Activated naive CD8-positive, alpha-beta T cell treated with anti-CD3 and anti-CD28 coated beads, Interleukin-2, amount 10 ng/mL, durations not matched to agents 7 days and 5 days (primary cell): ENCODE data around the gene ACSS1. TPM values are rescaled to one million over a fixed set of nuclear protein-coding genes. Genes with fewer than 3 reads are reported as not detected.

Source experiments
- ATAC-seq: fragments of 150-1000 bp; cut with Tn5 transposase; one replicate; pipeline ENCODE4 v1.10.0; 2021; ENCODE audit warnings: low read depth, moderate library complexity
- POLR2A ChIA-PET: fragments of 350-600 bp; sonication (Branson Sonifier 250); formaldehyde crosslinking; loops from one replicate; lab custom pipeline; 2021; ENCODE audit warnings: antibody characterized with exemption; lab: Charles Lee
- DNase-seq: peaks from one replicate; pipeline ENCODE4 v3.0.0; 2021
- H3K27ac Mint-ChIP-seq: one replicate; pipeline ENCODE4 v1.8.0; 2022; ENCODE audit warnings: mild to moderate bottlenecking, mixed read lengths
- H3K27me3 Mint-ChIP-seq: one replicate; pipeline ENCODE4 v1.8.0; 2022; ENCODE audit warnings: mild to moderate bottlenecking, moderate library complexity, mixed read lengths
- H3K36me3 Mint-ChIP-seq: one replicate; pipeline ENCODE4 v1.8.0; 2021; ENCODE audit warnings: mild to moderate bottlenecking, mixed read lengths
- H3K4me1 Mint-ChIP-seq: one replicate; pipeline ENCODE4 v1.8.0; 2021; ENCODE audit warnings: mixed read lengths
- H3K4me3 Mint-ChIP-seq: one replicate; pipeline ENCODE4 v1.8.0; 2022; ENCODE audit warnings: mild to moderate bottlenecking, moderate library complexity, mixed read lengths
- H3K9me3 Mint-ChIP-seq: one replicate; pipeline ENCODE4 v1.8.0; 2021; ENCODE audit warnings: mixed read lengths
- total RNA-seq, 2 experiments: library from RNA; stranded (reverse); gene quantifications; one replicate each; pipeline ENCODE4 v1.2.3, GENCODE V29; 2021

Gene ACSS1
- total RNA-seq, 2 experiments from 2014 or later = 53.3 to 55.8 TPM

DNA sequence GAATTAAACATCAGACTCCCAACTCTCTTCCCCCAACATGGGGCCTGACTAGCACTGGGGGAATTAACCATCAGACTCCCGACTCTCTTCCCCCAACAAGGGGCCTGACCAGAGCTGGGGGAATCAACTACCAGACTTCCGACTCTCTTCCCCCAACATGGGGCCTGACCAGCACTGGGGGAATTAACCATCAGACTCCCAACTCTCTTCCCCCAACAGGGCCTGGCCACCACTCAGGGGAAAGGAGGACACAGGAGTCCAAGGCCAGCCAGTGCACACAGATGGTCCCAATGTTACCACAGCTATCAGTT, 95.8 kb downstream of the ACSS1 start:
- Mint-ChIP-seq H3K36me3 (peaks cover 16% of the 10 kb centered on the region), H3K4me1 (peaks cover 4% of the 10 kb centered on the region), H3K27ac (no peak overlapping the region), H3K9me3 (no peaks in the 10 kb centered on the region), H3K4me3 (no peak overlapping the region), H3K27me3 (no peaks in the 10 kb centered on the region)
- no peak for DNase-seq
- POLR2A ChIA-PET = no interaction called here
- no peak for ATAC-seq

GRCh38 chr20:24961384-24962181, 96.4 kb downstream of the ACSS1 start:
- POLR2A ChIA-PET = no interaction called here
- DNase-seq (no peak), ATAC-seq (no peak)
- H3K27ac Mint-ChIP-seq = peak overlapping the region; percentile 70
- peaks cover 16% of the 10 kb centered on the region for H3K36me3 Mint-ChIP-seq
- H3K4me3 Mint-ChIP-seq = no peak overlapping the region
- H3K4me1 Mint-ChIP-seq = peaks cover 4% of the 10 kb centered on the region
- no peaks in the 10 kb centered on the region for H3K27me3 Mint-ChIP-seq
- H3K9me3 Mint-ChIP-seq = no peaks in the 10 kb centered on the region

DNA sequence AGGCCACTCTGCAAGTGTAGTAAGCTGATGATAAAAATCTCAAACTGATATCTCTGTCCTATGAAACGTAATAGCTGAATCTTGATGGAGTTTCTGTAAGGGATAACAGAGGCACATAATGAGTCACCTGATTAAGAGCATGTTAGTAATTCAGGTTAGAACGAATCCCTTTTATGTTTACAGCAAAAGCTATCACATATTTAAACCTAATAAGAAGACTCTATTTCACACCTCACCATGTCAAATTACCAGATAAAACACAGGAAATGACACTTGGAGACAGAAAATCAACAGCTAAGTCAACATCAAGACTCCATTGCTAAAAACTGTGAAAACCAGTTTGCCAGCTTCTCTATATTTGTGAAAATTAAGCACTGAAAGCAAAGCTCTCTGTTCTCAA, 97.1 kb downstream of the ACSS1 start:
- peaks cover 18% of the 10 kb centered on the region for H3K36me3 Mint-ChIP-seq
- no peaks in the 10 kb centered on the region for H3K9me3 Mint-ChIP-seq
- H3K27ac Mint-ChIP-seq = peak overlapping the region; percentile 70
- H3K4me3 Mint-ChIP-seq = no peak overlapping the region
- peaks cover 10% of the 10 kb centered on the region for H3K4me1 Mint-ChIP-seq
- DNase-seq (no peak), ATAC-seq (no peak)
- POLR2A ChIA-PET = no interaction called here
- H3K27me3 Mint-ChIP-seq = no peaks in the 10 kb centered on the region

GRCh38 chr20:24960302-24960801, 97.6 kb downstream of the ACSS1 start:
- Mint-ChIP-seq H3K36me3 (peaks cover 15% of the 10 kb centered on the region), H3K9me3 (no peaks in the 10 kb centered on the region), H3K27me3 (no peaks in the 10 kb centered on the region), H3K4me1 (peaks cover 14% of the 10 kb centered on the region), H3K4me3 (no peak overlapping the region), H3K27ac (peak overlapping the region; percentile 70)
- POLR2A ChIA-PET = no interaction called here
- no peak for ATAC-seq
- DNase-seq = no peak

DNA sequence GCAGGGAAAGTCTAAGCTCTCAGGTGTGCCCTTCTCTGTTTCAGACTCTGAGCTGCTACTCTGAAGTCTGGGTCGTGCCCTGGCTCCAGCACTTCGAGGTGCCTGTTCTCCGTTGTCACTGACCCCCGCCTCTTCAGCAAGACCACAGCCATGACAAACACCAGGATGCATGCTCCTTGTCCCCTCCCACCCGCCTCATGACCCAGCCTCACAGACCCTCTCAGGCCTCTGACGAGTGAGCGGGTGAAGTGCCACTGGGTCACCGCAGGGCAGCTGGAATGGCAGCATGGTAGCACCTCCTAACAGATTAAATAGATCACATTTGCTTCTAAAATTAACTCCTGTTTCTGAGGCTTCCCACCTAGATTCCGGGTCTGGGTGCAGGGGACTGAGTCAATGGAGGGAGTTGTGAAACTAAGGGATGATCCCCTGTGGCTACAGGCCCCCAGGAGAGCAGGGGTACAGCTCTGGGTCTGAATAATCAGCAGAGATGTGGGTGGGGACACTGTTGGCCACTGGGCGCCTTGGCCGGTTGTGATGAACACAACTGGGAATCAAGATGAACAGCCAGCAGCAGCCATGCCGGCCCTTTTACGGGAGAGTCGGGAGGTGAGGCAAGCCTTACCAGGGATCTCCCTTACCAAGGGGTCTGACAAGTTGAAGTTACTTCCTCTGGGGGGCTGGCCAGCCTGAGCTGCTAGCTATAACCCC, 98.2 kb downstream of the ACSS1 start:
- ATAC-seq = no peak
- no peak for DNase-seq
- Mint-ChIP-seq H3K9me3 (no peaks in the 10 kb centered on the region), H3K27ac (no peak overlapping the region), H3K36me3 (peaks cover 15% of the 10 kb centered on the region), H3K4me3 (no peak overlapping the region), H3K27me3 (no peaks in the 10 kb centered on the region), H3K4me1 (peaks cover 19% of the 10 kb centered on the region)
- POLR2A ChIA-PET = no interaction called here

DNA sequence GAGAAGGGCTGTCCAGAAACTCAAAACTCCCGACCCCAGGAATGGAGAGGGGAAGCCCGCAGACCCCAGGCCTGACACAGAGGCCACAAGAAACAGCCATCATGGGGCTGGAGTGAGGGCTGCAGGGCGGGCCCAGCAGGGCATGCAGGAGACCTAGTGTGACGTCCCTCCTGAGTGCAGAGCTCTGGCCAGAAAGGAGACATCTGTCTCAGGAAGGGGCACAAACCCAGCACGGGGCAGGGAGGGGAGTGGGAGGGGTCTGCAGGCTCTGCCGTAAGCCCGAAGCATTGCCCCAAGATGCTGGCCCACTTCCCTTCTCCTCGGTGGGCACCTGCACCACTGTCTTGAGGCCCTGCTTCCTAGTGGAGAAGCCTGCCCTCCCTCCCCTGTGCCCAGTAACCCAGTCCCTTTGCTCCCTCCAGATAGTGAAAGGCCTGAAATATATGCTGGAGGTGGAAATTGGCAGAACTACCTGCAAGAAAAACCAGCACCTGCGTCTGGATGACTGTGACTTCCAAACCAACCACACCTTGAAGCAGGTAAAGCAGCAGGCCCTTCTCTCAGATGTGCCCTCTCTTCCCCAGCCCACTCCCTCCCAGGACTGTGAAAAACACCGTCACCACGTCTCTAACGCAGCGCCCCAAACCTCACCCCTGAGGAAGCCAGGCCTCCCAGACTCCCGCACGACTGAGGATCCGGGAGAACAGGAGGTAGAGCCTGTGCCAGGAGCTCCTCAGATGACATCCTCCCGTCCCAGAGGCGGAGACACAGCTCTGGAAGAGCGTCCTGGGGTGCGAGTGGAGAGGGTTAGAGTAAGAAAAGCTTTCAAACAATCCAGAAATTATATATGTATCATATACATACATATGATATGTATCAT, 99.2 kb downstream of the ACSS1 start:
- Mint-ChIP-seq H3K9me3 (no peaks in the 10 kb centered on the region), H3K36me3 (peaks cover 18% of the 10 kb centered on the region), H3K4me3 (no peak overlapping the region), H3K27ac (no peak overlapping the region), H3K27me3 (no peaks in the 10 kb centered on the region), H3K4me1 (peaks cover 24% of the 10 kb centered on the region)
- ATAC-seq (no peak), DNase-seq (no peak)
- POLR2A ChIA-PET = no interaction called here

GRCh38 chr20:24957326-24958016, 100.5 kb downstream of the ACSS1 start:
- H3K27ac Mint-ChIP-seq = peak overlapping the region; percentile 58
- H3K27me3 Mint-ChIP-seq = no peaks in the 10 kb centered on the region
- peaks cover 16% of the 10 kb centered on the region for H3K36me3 Mint-ChIP-seq
- POLR2A ChIA-PET = no interaction called here
- ATAC-seq = no peak
- H3K9me3 Mint-ChIP-seq = no peaks in the 10 kb centered on the region
- H3K4me1 Mint-ChIP-seq = peaks cover 31% of the 10 kb centered on the region
- no peak for DNase-seq
- H3K4me3 Mint-ChIP-seq = no peak overlapping the region

Other genes starting within 250 kb of the ACSS1 start
- 10 to 100 TPM; 92.0 to 92.4 TPM for gene CST7, start 108.9 kb downstream of the ACSS1 start, total RNA-seq
- 10 to 100 TPM; 60.7 to 64.6 TPM for gene APMAP, start 65.4 kb downstream of the ACSS1 start, total RNA-seq
- not detected for gene VSX1, start 24.0 kb upstream of the ACSS1 start, total RNA-seq
- 10 to 100 TPM; 54.6 to 62.3 TPM for gene ENTPD6, start 137.6 kb upstream of the ACSS1 start, total RNA-seq
- gene PYGB, start 189.9 kb upstream of the ACSS1 start, total RNA-seq = 10 to 100 TPM; 29.3 to 29.5 TPM